Testis (tissue), 3 donors: ENCODE measurements around the gene APBA1. TPM values are rescaled to one million over a fixed set of nuclear protein-coding genes. Genes with fewer than 3 reads are reported as not detected.

Experiments used
- DNase-seq: peaks from one replicate; pipeline ENCODE4 v3.0.0-alpha.2; 2019
- H3K27ac ChIP-seq, 2 donors: fragments of 200-600 bp; sonication (generic); one replicate each; pipeline ENCODE4 v1.5.1; 2019
- H3K27me3 ChIP-seq: fragments of 200-600 bp; sonication (generic); one replicate; pipeline ENCODE4 v1.5.1; 2019
- H3K36me3 ChIP-seq: fragments of 200-600 bp; sonication (generic); one replicate; pipeline ENCODE4 v1.5.1; 2017; ENCODE audit warnings: low read depth; ENCODE audit errors: missing control alignments
- H3K4me1 ChIP-seq: fragments of 200-600 bp; sonication (generic); one replicate; pipeline ENCODE4 v1.5.1; 2019
- H3K4me3 ChIP-seq, 2 donors: fragments of 200-600 bp; sonication (generic); one replicate each; pipeline ENCODE4 v1.5.1; 2017 to 2019
- H3K9me3 ChIP-seq: fragments of 200-600 bp; sonication (generic); one replicate; pipeline ENCODE4 v1.5.1; 2017
- POLR2A ChIP-seq: fragments of 450-650 bp; IDR thresholded peaks from one replicate; pipeline ENCODE4 v1.6.1; 2017; ENCODE audit warnings: antibody characterized with exemption, mild to moderate bottlenecking, moderate library complexity
- WGBS, 2 donors: methylation state at CpG; one replicate each; pipeline ENCODE4 v1.1.5; 2018; 5-methylcytosine and 5-hydroxymethylcytosine counted together
- intact Hi-C: fragments of 100-400 bp; cut with DNase I; formaldehyde crosslinking; loops from one replicate; pipeline ENCODE4 v1.15.1; 2023; ENCODE audit warnings: low total_unique reads
- polyA plus RNA-seq: library from polyadenylated mRNA; stranded (reverse); fragments of 350-450 nt; fragmentation: Illumina TruSeq; extraction: RNeasy Lipid Tissue Mini Kit (QIAGEN cat#74804); gene quantifications from one replicate; pipeline ENCODE4 v1.2.3, GENCODE V29; 2014; ENCODE audit warnings: low read depth, low replicate concordance; ENCODE audit not compliant: insufficient read depth
- total RNA-seq, 2 donors: library from RNA; depleted of rRNA; stranded (reverse); fragments of >200 nt; gene quantifications; one replicate each; pipeline ENCODE4 v1.2.3, GENCODE V29; 2016
- TF ChIP-seq, protein P1 (sequence below), 3 experiments: fragments of 450-650 bp in 2 of 3; fragments of 200-600 bp in 1 of 3; sonication (generic) in 1 of 3; IDR thresholded peaks; one replicate each; pipeline ENCODE4 v1.5.1; 2016 to 2019; ENCODE audit warnings: antibody characterized with exemption in 3 of 3, mild to moderate bottlenecking in 2 of 3, moderate library complexity in 1 of 3

APBA1 gene
- total and polyA plus RNA-seq, 3 donors from 2014 or later: 7.7 to 11.9 (median 9.4) TPM

DNA sequence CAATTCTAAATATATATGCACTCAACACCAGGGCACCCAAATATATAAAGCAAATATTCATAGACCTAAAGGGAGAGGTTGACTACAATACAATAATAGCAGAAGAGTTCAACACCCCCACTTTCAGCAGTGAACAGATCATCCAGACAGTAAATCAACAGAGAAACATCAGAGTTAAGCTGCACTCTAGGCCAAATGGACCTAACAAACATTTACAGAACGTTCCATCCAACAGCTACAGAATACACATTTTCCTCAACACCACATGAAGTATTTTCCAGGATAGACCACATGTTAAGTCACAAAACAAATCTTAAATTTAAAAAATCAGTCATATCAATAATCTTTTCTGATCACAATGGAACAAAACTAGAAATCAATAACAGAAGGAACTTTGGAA, 18.9 kb downstream of the APBA1 start:
- WGBS, 2 donors: 43 to 60% methylated on average over 1 of the region's 1 CpG

DNA sequence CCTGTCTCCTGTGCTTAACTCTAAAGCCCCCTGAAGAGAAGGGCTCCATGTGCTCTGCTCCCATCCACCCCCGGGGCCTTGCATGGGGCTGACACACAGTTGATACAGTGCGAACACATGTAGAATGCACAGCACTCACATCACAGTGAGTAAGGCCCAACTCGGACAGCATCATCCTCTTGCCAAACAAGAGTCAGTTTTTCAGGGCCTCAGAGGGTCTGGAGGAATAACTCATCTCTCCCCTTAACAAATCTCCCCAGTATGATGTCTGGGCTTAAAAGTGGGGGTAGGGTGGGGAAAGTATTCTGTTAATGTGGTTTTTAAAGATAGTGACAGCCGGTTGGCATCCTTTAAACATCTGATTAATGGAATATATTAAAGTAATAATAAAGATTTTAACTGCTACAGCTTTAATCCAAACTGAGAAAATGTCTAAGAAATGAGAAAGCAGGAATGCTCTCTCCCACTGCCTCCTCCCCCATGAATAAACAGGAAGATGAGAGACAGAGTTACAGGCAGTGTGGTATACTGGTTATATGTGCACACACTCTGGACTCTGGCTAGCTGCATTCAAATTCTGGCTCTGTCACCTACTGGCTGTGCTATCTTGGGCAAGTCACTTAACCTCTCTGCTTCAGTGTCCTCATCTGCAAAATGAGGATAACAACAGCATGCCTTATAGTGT, 22.5 kb downstream of the APBA1 start:
- H3K36me3 ChIP-seq: no peaks in the 10 kb centered on the region
- no peaks in the 10 kb centered on the region for H3K9me3 ChIP-seq
- no peaks in the 10 kb centered on the region for H3K4me1 ChIP-seq
- intact Hi-C loops: no loop called here
- DNase-seq: no peak
- H3K27me3 ChIP-seq: no peaks in the 10 kb centered on the region
- H3K4me3 ChIP-seq: no peak overlapping the region
- H3K27ac ChIP-seq: no peak overlapping the region
- TF ChIP-seq, protein P1, sequence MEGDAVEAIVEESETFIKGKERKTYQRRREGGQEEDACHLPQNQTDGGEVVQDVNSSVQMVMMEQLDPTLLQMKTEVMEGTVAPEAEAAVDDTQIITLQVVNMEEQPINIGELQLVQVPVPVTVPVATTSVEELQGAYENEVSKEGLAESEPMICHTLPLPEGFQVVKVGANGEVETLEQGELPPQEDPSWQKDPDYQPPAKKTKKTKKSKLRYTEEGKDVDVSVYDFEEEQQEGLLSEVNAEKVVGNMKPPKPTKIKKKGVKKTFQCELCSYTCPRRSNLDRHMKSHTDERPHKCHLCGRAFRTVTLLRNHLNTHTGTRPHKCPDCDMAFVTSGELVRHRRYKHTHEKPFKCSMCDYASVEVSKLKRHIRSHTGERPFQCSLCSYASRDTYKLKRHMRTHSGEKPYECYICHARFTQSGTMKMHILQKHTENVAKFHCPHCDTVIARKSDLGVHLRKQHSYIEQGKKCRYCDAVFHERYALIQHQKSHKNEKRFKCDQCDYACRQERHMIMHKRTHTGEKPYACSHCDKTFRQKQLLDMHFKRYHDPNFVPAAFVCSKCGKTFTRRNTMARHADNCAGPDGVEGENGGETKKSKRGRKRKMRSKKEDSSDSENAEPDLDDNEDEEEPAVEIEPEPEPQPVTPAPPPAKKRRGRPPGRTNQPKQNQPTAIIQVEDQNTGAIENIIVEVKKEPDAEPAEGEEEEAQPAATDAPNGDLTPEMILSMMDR (IDR thresholded peaks at IDR 0.05): no peak
- TF ChIP-seq POLR2A: no peak
- WGBS, 2 donors: 57 to 63% methylated on average over 4 of the region's 4 CpGs

More for the DNA sequence above, 18.9 kb downstream of the APBA1 start:
- DNase-seq: no peak
- intact Hi-C loops: no loop called here
- Histone ChIP-seq H3K27me3 (no peaks in the 10 kb centered on the region), H3K27ac (no peak overlapping the region), H3K9me3 (no peaks in the 10 kb centered on the region), H3K4me3 (no peak overlapping the region), H3K36me3 (no peaks in the 10 kb centered on the region), H3K4me1 (no peaks in the 10 kb centered on the region)
- TF ChIP-seq, protein P1 (IDR thresholded peaks at IDR 0.05): no peak
- TF ChIP-seq POLR2A: no peak

DNA sequence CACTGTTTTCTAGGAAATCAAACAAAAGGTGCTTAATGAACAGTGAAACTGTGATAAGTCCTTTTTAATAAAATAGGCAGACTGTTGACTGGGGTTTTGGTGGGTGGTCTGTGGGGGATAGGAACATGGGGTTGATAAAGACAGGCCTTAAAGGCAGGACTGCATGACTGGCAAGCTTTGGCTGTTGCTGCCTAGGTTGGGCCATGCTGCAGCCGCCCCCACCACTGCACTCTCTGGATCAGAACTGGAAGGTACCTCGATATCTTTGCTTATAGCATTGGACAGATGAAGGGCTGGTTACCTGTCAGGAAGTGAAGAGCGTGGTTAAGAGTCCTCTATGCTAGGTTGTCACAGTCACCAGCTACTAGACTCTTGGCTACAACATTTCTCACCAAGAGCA, 24.4 kb downstream of the APBA1 start:
- no peak for DNase-seq
- intact Hi-C loops: no loop called here
- H3K4me1 ChIP-seq: no peaks in the 10 kb centered on the region
- H3K9me3 ChIP-seq: no peaks in the 10 kb centered on the region
- no peak overlapping the region for H3K27ac ChIP-seq
- no peak overlapping the region for H3K4me3 ChIP-seq
- H3K27me3 ChIP-seq: no peaks in the 10 kb centered on the region
- TF ChIP-seq, protein P1 (IDR thresholded peaks at IDR 0.05): no peak
- no peak for TF ChIP-seq POLR2A
- no peaks in the 10 kb centered on the region for H3K36me3 ChIP-seq
- WGBS, 2 donors: 78 to 88% methylated on average over 3 of the region's 3 CpGs

DNA sequence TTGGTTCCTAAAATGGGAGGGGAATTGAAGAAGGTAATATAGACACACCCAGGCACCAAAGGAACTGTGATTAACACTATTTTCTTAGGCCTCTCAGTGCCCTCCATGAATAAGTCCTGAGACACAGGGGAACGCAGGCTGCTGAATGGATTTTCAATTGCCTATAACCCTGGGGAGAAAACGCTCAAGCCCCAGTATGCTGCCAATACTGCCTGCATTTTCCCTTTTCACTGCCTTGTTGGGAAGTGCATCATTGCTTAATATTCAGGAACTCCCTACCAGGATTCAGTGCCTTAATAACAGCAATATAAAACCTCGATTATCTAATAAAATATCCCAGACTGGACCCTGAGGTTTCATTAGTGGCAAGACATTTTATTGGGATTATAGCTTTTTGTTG, 25.4 kb downstream of the APBA1 start:
- H3K4me1 ChIP-seq: no peaks in the 10 kb centered on the region
- no peak overlapping the region for H3K27ac ChIP-seq
- 56 to 64% methylated on average over 3 of the region's 3 CpGs for WGBS, 2 donors
- intact Hi-C loops: no loop called here
- H3K27me3 ChIP-seq: no peaks in the 10 kb centered on the region
- no peaks in the 10 kb centered on the region for H3K9me3 ChIP-seq
- H3K4me3 ChIP-seq: no peak overlapping the region
- no peak for DNase-seq
- TF ChIP-seq, protein P1 (IDR thresholded peaks at IDR 0.05): no peak
- TF ChIP-seq POLR2A: no peak
- H3K36me3 ChIP-seq: no peaks in the 10 kb centered on the region

DNA sequence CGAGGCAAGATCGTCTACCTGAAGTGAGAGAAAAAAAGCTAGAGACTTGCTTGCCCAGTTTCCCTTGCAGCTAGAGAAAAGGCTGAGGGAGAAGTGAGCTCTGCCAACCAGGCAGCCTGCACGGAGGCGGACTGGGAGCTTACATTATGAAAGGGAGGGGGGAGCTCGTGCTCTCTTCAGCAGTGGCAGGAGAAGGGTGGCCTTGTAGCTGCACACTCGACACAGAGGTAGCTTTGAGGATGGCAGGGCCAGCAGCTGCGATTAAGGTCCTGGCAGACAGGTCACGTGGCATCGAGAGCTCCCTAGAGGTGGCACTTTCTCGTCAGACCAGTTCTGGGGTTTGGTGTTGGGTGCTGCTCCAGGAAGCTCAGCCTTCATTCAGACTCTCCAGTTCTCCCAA, 26.7 kb downstream of the APBA1 start:
- Histone ChIP-seq H3K27me3 (no peaks in the 10 kb centered on the region), H3K9me3 (no peaks in the 10 kb centered on the region), H3K27ac (no peak overlapping the region), H3K4me3 (no peak overlapping the region), H3K4me1 (no peaks in the 10 kb centered on the region), H3K36me3 (no peaks in the 10 kb centered on the region)
- no peak for DNase-seq
- WGBS, 2 donors: 82 to 90% methylated on average over 10 of the region's 10 CpGs
- TF ChIP-seq, protein P1 (IDR thresholded peaks at IDR 0.05): no peak
- TF ChIP-seq POLR2A: no peak
- intact Hi-C loops: no loop called here
